GM23248 (cell line): ENCODE measurements around the gene PNMT.

Experiments used
- EZH2 ChIP-seq: fragments of 200-600 bp; sonication (generic); IDR thresholded peaks from 2 replicates; pipeline ENCODE4 v1.6.1; 2018; ENCODE audit warnings: antibody characterized with exemption, mild to moderate bottlenecking; ENCODE audit not compliant: insufficient read depth, poor library complexity, severe bottlenecking
- EZH2phosphoT487 ChIP-seq: fragments of 200-600 bp; sonication (generic); IDR thresholded peaks from 2 replicates; pipeline ENCODE4 v1.6.1; 2018; ENCODE audit warnings: antibody characterized with exemption, moderate library complexity, mild to moderate bottlenecking, low read depth; ENCODE audit not compliant: insufficient read depth

DNA sequence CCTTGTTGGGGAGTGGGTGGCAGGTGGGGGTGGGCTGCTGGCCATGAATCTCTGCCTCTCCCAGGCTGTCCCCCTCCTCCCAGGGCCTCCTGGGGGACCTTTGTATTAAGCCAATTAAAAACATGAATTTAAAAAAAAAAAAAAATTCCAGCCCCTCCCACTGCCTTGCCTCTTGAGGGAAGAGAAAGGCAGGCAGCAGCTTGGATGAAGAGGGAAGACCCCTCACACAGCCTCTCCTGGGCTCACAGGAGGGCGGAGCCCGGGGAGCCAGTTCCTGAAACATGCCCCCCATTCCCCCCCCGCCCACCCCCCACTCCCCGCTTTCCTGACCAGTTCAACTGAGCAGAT lies 4.9 kb upstream of the PNMT start:
- no peak for TF ChIP-seq EZH2phosphoT487
- TF ChIP-seq EZH2 = no peak
